Adrenal gland (tissue), 12 donors: ENCODE data around the gene DSC2. TPM values are rescaled to one million over a fixed set of nuclear protein-coding genes. Genes with fewer than 3 reads are reported as not detected.

Source experiments
- DNase-seq, 7 donors: peaks; one replicate each; pipeline ENCODE4 v3.0.0-alpha.2; 2019 to 2020
- H3K27ac ChIP-seq, 5 donors: fragments of 200-600 bp; sonication (generic) in 4 of 5; 1 replicate in 3 of 5; 2 replicates in 2 of 5; pipeline versions ENCODE4 v1.5.1 to v1.8.0; 2016 to 2020; ENCODE audit warnings: mild to moderate bottlenecking in 1 of 5
- H3K27me3 ChIP-seq: fragments of 200-600 bp; 2 replicates; pipeline ENCODE4 v1.8.0; 2021
- H3K36me3 ChIP-seq, 2 donors: fragments of 200-600 bp; replicated peaks in 1 of 2; 1 replicate in 1 of 2; 2 replicates in 1 of 2; pipeline versions ENCODE4 v1.5.1 to v1.8.0; 2018 to 2022
- H3K4me1 ChIP-seq, 2 donors: fragments of 200-600 bp; replicated peaks in 1 of 2; 1 replicate in 1 of 2; 2 replicates in 1 of 2; pipeline versions ENCODE4 v1.5.1 to v1.8.0; 2018 to 2021
- H3K4me3 ChIP-seq, 4 donors: fragments of 200-600 bp; sonication (generic) in 3 of 4; one replicate each; pipeline ENCODE4 v1.5.1; 2016 to 2018
- H3K9me3 ChIP-seq, 3 donors: fragments of 200-600 bp; sonication (generic) in 1 of 3; replicated peaks in 1 of 3; 1 replicate in 2 of 3; 2 replicates in 1 of 3; pipeline versions ENCODE4 v1.5.1 to v1.8.0; 2016 to 2021
- CTCF ChIP-seq, 6 experiments: fragments of 450-650 bp in 4 of 6; fragments of 200-600 bp in 2 of 6; sonication (generic) in 1 of 6; IDR thresholded peaks; 1 replicate in 5 of 6; 2 replicates in 1 of 6; pipeline versions ENCODE4 v1.5.1 to v1.8.0; 2016 to 2021; ENCODE audit warnings: antibody characterized with exemption in 6 of 6, mild to moderate bottlenecking in 2 of 6, moderate library complexity in 1 of 6
- POLR2A ChIP-seq, 2 donors: fragments of 450-650 bp; IDR thresholded peaks; one replicate each; pipeline ENCODE4 v1.6.1; 2017; ENCODE audit warnings: antibody characterized with exemption in 2 of 2, mild to moderate bottlenecking in 2 of 2, moderate library complexity in 1 of 2
- WGBS, 4 donors: extraction: QIAGEN DNeasy Blood & Tissue Kit in 2 of 4; methylation state at CpG; one replicate each; pipeline versions ENCODE4 v1.1.5 to v1.1.7; 2013 to 2017; 5-methylcytosine and 5-hydroxymethylcytosine counted together
- intact Hi-C, 2 donors: fragments of 100-400 bp; cut with DNase I; formaldehyde crosslinking; loops; one replicate each; pipeline versions ENCODE4 v1.14.1 to v1.15.0; 2022 to 2023
- polyA plus RNA-seq, 3 donors: library from polyadenylated mRNA; stranded (reverse); fragments of 200-250 nt in 2 of 3; fragments of 350-450 nt in 1 of 3; fragmentation: Illumina TruSeq in 1 of 3; extraction: RNeasy Lipid Tissue Mini Kit (QIAGEN cat#74804) in 1 of 3; gene quantifications; one replicate each; pipeline ENCODE4 v1.2.3, GENCODE V29; 2013 to 2014
- total RNA-seq, 9 donors: library from RNA; depleted of rRNA in 4 of 9; stranded (reverse); fragments of >200 nt in 4 of 9; fragments of 120-200 nt in 1 of 9; fragmentation: NEBNext Ultra II Directional in 1 of 9; extraction: Animal tissue kit (Norgen Biotek cat#: 25700) in 1 of 9; gene quantifications; one replicate each; pipeline versions ENCODE4 v1.1.0 to v1.2.4, GENCODE V29; 2013 to 2023
- donor health status: healthy with polysubstance abuse.
- donor health status: Bipolar disorder and iron deficiency.
- donor health status: DM: yes; HTN: yes; CAD: no.
- donor health status: DM: no; HTN: no; CAD: no.
- donor health status: DM: no; HTN: no; CAD: no.
- donor health status: DM: yes; HTN: yes; CAD: no.

DSC2 gene
- total and polyA plus RNA-seq, 12 donors: 0.48 to 14.2 (median 4.5) TPM

GRCh38 chr18:31143025-31143424 lies 40.8 kb upstream of the DSC2 start:
- 76 to 80% (median 77%) methylated on average over 3 of the region's 3 CpGs for WGBS, 4 donors
- intact Hi-C loops: no loop called here
- no peak for DNase-seq

GRCh38 chr18:31138709-31139108 lies 36.5 kb upstream of the DSC2 start:
- no peaks in the 10 kb centered on the region for H3K27me3 ChIP-seq
- no peaks in the 10 kb centered on the region for H3K4me1 ChIP-seq
- DNase-seq: no peak
- TF ChIP-seq CTCF (IDR thresholded peaks at IDR 0.05) (no peak), POLR2A (IDR thresholded peaks at IDR 0.05) (no peak)
- WGBS, 4 donors: 52 to 76% (median 58%) methylated on average over 1 of the region's 1 CpG
- no peak overlapping the region for H3K4me3 ChIP-seq
- H3K36me3 ChIP-seq: no peaks in the 10 kb centered on the region
- no peaks in the 10 kb centered on the region for H3K9me3 ChIP-seq
- H3K27ac ChIP-seq: no peak overlapping the region
- intact Hi-C loops: no loop called here

More at GRCh38 chr18:31143025-31143424, 40.8 kb upstream of the DSC2 start:
- Histone ChIP-seq H3K9me3 (no peaks in the 10 kb centered on the region), H3K27ac (no peak overlapping the region), H3K4me1 (no peaks in the 10 kb centered on the region), H3K36me3 (no peaks in the 10 kb centered on the region), H3K4me3 (no peak overlapping the region), H3K27me3 (no peaks in the 10 kb centered on the region)
- TF ChIP-seq CTCF (IDR thresholded peaks at IDR 0.05) (no peak), POLR2A (IDR thresholded peaks at IDR 0.05) (no peak)

GRCh38 chr18:31134988-31135529 lies 32.8 kb upstream of the DSC2 start:
- Histone ChIP-seq H3K4me3 (no peak overlapping the region), H3K27ac (no peak overlapping the region), H3K36me3 (no peaks in the 10 kb centered on the region), H3K27me3 (no peaks in the 10 kb centered on the region), H3K4me1 (no peaks in the 10 kb centered on the region), H3K9me3 (no peaks in the 10 kb centered on the region)
- intact Hi-C loops: no loop called here
- TF ChIP-seq CTCF (IDR thresholded peaks at IDR 0.05): no peak
- no peak for TF ChIP-seq POLR2A (IDR thresholded peaks at IDR 0.05)
- 67 to 87% (median 76%) methylated on average over 4 of the region's 4 CpGs for WGBS, 4 donors
- no peak for DNase-seq

GRCh38 chr18:31129398-31130115 lies 27.3 kb upstream of the DSC2 start:
- H3K36me3 ChIP-seq: no peaks in the 10 kb centered on the region
- no peak overlapping the region for H3K27ac ChIP-seq
- intact Hi-C loops: no loop called here
- no peaks in the 10 kb centered on the region for H3K9me3 ChIP-seq
- no peaks in the 10 kb centered on the region for H3K27me3 ChIP-seq
- WGBS, 4 donors: 42 to 65% (median 51%) methylated on average over 1 of the region's 1 CpG
- no peak for DNase-seq
- H3K4me1 ChIP-seq: no peaks in the 10 kb centered on the region
- H3K4me3 ChIP-seq: no peak overlapping the region
- TF ChIP-seq POLR2A (IDR thresholded peaks at IDR 0.05): no peak
- no peak for TF ChIP-seq CTCF (IDR thresholded peaks at IDR 0.05)
